GM19238 (cell line): ENCODE results near the gene RANBP9.

Source experiments
- DNase-seq: peaks from one replicate; pipeline ENCODE4 v3.0.0; 2011; ENCODE audit warnings: low spot score; ENCODE audit not compliant: insufficient read length

RANBP9 gene

GRCh38 chr6:13711733-13712598 is at the start of gene RANBP9:
Gene RANBP9 (minus strand): TSS chr6:13711835. CDS start chr6:13711505, 330 bp downstream.
- peak; percentile 90 for DNase-seq

- no peak for DNase-seq
These were observed 49.0 kb upstream of the RANBP9 start for GRCh38 chr6:13760307-13761304.

GRCh38 chr6:13759025-13759424 is 47.4 kb upstream of the RANBP9 start:
- no peak for DNase-seq

- DNase-seq = no peak
These were observed 43.0 kb upstream of the RANBP9 start for GRCh38 chr6:13754644-13755043.

GRCh38 chr6:13743736-13744127 is 32.1 kb upstream of the RANBP9 start:
- no peak for DNase-seq

GRCh38 chr6:13742961-13743735 is 31.5 kb upstream of the RANBP9 start:
- no peak for DNase-seq

- no peak for DNase-seq
These were observed 29.7 kb upstream of the RANBP9 start for GRCh38 chr6:13741365-13741764.

- no peak for DNase-seq
These were observed 23.4 kb upstream of the RANBP9 start for GRCh38 chr6:13735031-13735430.

GRCh38 chr6:13733178-13733887 is 21.7 kb upstream of the RANBP9 start:
- no peak for DNase-seq

- DNase-seq = no peak
These were observed 19.1 kb upstream of the RANBP9 start for GRCh38 chr6:13730704-13731103.

- DNase-seq = no peak
These were observed 18.3 kb upstream of the RANBP9 start for GRCh38 chr6:13729891-13730290.

GRCh38 chr6:13725570-13725969 is 13.9 kb upstream of the RANBP9 start:
- no peak for DNase-seq

GRCh38 chr6:13725052-13725451 is 13.4 kb upstream of the RANBP9 start:
- no peak for DNase-seq

GRCh38 chr6:13724182-13724581 is 12.5 kb upstream of the RANBP9 start:
- DNase-seq = no peak

- DNase-seq = no peak
These were observed 11.2 kb upstream of the RANBP9 start for GRCh38 chr6:13722880-13723279.

- no peak for DNase-seq
These were observed 6.5 kb upstream of the RANBP9 start for GRCh38 chr6:13718123-13718458.

GRCh38 chr6:13716955-13717295 is 5.3 kb upstream of the RANBP9 start:
- DNase-seq = no peak

- no peak for DNase-seq
These were observed 4.8 kb upstream of the RANBP9 start for GRCh38 chr6:13716225-13716954.

GRCh38 chr6:13715444-13715883 is 3.8 kb upstream of the RANBP9 start:
- DNase-seq = no peak

GRCh38 chr6:13712599-13712898 is 914 bp upstream of the RANBP9 start:
- DNase-seq = no peak
